ENCODE measurements around the gene P4HB. TPM values are rescaled to one million over a fixed set of nuclear protein-coding genes. Genes with fewer than 3 reads are reported as not detected.

Gene P4HB
- total and polyA plus RNA-seq, 2 experiments from 2014 or later: 206 to 620 TPM

DNA sequence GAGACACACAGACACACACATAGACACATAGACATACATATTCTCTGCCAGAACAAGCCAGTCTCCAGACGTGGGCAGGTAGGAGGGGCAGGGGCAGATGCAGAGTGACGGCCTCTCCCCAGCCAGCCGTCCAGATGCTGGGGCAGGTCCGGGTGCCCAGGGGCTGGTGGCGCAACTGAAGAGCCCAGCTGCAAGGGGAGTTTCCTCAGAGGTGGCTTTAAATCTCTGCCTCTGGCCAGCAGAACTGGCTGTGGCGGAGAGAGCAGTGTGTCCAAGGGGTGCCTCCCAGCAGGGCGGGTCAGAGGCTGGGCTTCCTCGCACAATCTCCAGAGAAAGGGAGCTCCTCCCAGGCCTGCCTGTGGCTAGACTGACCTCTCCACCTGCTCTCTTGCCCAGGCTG is 65.8 kb downstream of the P4HB start (continued):
- TF ChIP-seq, protein P1, sequence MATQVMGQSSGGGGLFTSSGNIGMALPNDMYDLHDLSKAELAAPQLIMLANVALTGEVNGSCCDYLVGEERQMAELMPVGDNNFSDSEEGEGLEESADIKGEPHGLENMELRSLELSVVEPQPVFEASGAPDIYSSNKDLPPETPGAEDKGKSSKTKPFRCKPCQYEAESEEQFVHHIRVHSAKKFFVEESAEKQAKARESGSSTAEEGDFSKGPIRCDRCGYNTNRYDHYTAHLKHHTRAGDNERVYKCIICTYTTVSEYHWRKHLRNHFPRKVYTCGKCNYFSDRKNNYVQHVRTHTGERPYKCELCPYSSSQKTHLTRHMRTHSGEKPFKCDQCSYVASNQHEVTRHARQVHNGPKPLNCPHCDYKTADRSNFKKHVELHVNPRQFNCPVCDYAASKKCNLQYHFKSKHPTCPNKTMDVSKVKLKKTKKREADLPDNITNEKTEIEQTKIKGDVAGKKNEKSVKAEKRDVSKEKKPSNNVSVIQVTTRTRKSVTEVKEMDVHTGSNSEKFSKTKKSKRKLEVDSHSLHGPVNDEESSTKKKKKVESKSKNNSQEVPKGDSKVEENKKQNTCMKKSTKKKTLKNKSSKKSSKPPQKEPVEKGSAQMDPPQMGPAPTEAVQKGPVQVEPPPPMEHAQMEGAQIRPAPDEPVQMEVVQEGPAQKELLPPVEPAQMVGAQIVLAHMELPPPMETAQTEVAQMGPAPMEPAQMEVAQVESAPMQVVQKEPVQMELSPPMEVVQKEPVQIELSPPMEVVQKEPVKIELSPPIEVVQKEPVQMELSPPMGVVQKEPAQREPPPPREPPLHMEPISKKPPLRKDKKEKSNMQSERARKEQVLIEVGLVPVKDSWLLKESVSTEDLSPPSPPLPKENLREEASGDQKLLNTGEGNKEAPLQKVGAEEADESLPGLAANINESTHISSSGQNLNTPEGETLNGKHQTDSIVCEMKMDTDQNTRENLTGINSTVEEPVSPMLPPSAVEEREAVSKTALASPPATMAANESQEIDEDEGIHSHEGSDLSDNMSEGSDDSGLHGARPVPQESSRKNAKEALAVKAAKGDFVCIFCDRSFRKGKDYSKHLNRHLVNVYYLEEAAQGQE (IDR thresholded peaks at IDR 0.05; ENCODE audit: unreplicated experiment): no peak
- no peak for TF ChIP-seq EZH2 (IDR thresholded peaks at IDR 0.05; ENCODE audit: low read depth, unreplicated experiment)

DNA sequence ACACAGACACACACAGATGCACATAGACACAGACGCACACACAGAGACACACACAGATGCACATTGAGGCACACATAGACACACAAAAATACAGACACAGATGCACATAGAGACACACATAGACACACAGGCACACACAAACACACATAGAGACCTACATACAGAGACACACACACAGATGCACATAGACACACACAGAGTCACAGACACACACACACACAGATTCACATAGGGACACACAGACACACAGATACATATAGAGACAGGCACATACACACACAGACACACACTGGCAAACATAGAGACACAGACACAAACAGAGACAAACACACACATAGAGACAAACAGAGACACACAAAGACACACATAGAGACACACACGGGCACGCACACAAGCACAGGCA is 66.3 kb downstream of the P4HB start:
- no peak for ATAC-seq
- Mint-ChIP-seq H3K4me3 (no peak overlapping the region), H3K36me3 (ENCODE audit: low read depth) (0 out of 3 replicates have a peak, but pooled peaks cover 1% of the 10 kb centered on the region)
- TF ChIP-seq STAT1 (IDR thresholded peaks at IDR 0.05; ENCODE audit: unreplicated experiment) (no peak), CREB1 (CRISPR knock-in tag; IDR thresholded peaks at IDR 0.05; ENCODE audit: low read depth) (no peak), ZNF331 (CRISPR knock-in tag; IDR thresholded peaks at IDR 0.05; ENCODE audit: low read depth) (no peak), EZH2phosphoT487 (IDR thresholded peaks at IDR 0.05; ENCODE audit: unreplicated experiment) (no peak), NANOG (IDR thresholded peaks at IDR 0.05; ENCODE audit: borderline replicate concordance) (no peak), ZNF114 (CRISPR knock-in tag; IDR thresholded peaks at IDR 0.05) (no peak)
- TF ChIP-seq, protein P2, sequence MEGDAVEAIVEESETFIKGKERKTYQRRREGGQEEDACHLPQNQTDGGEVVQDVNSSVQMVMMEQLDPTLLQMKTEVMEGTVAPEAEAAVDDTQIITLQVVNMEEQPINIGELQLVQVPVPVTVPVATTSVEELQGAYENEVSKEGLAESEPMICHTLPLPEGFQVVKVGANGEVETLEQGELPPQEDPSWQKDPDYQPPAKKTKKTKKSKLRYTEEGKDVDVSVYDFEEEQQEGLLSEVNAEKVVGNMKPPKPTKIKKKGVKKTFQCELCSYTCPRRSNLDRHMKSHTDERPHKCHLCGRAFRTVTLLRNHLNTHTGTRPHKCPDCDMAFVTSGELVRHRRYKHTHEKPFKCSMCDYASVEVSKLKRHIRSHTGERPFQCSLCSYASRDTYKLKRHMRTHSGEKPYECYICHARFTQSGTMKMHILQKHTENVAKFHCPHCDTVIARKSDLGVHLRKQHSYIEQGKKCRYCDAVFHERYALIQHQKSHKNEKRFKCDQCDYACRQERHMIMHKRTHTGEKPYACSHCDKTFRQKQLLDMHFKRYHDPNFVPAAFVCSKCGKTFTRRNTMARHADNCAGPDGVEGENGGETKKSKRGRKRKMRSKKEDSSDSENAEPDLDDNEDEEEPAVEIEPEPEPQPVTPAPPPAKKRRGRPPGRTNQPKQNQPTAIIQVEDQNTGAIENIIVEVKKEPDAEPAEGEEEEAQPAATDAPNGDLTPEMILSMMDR (conservative IDR thresholded peaks at IDR 0.05; ENCODE audit: low read depth in 2 of 2): no peak
- TF ChIP-seq, protein P1 (IDR thresholded peaks at IDR 0.05; ENCODE audit: unreplicated experiment): no peak
- TF ChIP-seq, protein P3, sequence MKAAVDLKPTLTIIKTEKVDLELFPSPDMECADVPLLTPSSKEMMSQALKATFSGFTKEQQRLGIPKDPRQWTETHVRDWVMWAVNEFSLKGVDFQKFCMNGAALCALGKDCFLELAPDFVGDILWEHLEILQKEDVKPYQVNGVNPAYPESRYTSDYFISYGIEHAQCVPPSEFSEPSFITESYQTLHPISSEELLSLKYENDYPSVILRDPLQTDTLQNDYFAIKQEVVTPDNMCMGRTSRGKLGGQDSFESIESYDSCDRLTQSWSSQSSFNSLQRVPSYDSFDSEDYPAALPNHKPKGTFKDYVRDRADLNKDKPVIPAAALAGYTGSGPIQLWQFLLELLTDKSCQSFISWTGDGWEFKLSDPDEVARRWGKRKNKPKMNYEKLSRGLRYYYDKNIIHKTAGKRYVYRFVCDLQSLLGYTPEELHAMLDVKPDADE (IDR thresholded peaks at IDR 0.05): no peak

More for the DNA sequence above, 66.3 kb downstream of the P4HB start:
- no peaks in the 10 kb centered on the region for H3K79me2 ChIP-seq (replicated peaks; ENCODE audit: insufficient read depth)
- H3K36me3 ChIP-seq (ENCODE audit: insufficient read depth): no peaks in the 10 kb centered on the region
- Mint-ChIP-seq H3K4me1 (no peaks in the 10 kb centered on the region), H3K9me3 (peaks cover 4% of the 10 kb centered on the region), H3K27me3 (ENCODE audit: insufficient read depth, low read depth, poor library complexity) (no peaks in the 10 kb centered on the region), H3K27ac (no peak overlapping the region)
- H3F3A ChIP-seq (replicated peaks; ENCODE audit: low read depth): peaks cover 15% of the 10 kb centered on the region
- no peaks in the 10 kb centered on the region for H3K27me3 ChIP-seq (ENCODE audit: insufficient read depth)
- H3K4me2 ChIP-seq: no peak overlapping the region
- no peaks in the 10 kb centered on the region for H3K4me1 ChIP-seq (ENCODE audit: insufficient read depth)
- no peaks in the 10 kb centered on the region for H3K9me2 ChIP-seq (ENCODE audit: insufficient read depth)
- DNase-seq (ENCODE audit: low spot score): no peak
- H3K4me3 ChIP-seq: no peak overlapping the region
- H4K20me1 ChIP-seq (replicated peaks; ENCODE audit: insufficient read depth): no peaks in the 10 kb centered on the region
- no peak overlapping the region for H2AFZ ChIP-seq
- H3K27ac ChIP-seq (ENCODE audit: low read depth): no peak overlapping the region

Data from GM23338 (cell line).